Endodermal cell (in vitro differentiated cells): ENCODE measurements around the gene DNAH2. TPM values are rescaled to one million over a fixed set of nuclear protein-coding genes. Genes with fewer than 3 reads are reported as not detected.

ENCODE experiments used
- DNase-seq: peaks from one replicate; pipeline ENCODE4 v3.0.0-alpha.2; 2017
- H3K27ac ChIP-seq: 2 replicates; pipeline ENCODE4 v1.5.1; 2013; ENCODE audit warnings: mild to moderate bottlenecking, low read depth, low read length, moderate library complexity
- H3K27me3 ChIP-seq: 2 replicates; pipeline ENCODE4 v1.6.1; 2013; ENCODE audit warnings: mild to moderate bottlenecking, low read length, moderate library complexity; ENCODE audit not compliant: insufficient read depth, control insufficient read depth, poor library complexity, severe bottlenecking
- H3K36me3 ChIP-seq: 2 replicates; pipeline ENCODE4 v1.7.0; 2013; ENCODE audit warnings: mild to moderate bottlenecking, low read length, moderate library complexity; ENCODE audit not compliant: control insufficient read depth, insufficient read depth
- H3K4me1 ChIP-seq: one replicate; pipeline ENCODE4 v1.7.0; 2013; ENCODE audit warnings: low read length; ENCODE audit not compliant: control insufficient read depth, insufficient read depth
- H3K4me3 ChIP-seq: 2 replicates; pipeline ENCODE4 v1.5.1; 2013; ENCODE audit warnings: mild to moderate bottlenecking, low read length, moderate library complexity
- H3K9ac ChIP-seq: 2 replicates; pipeline ENCODE4 v1.6.1; 2013; ENCODE audit warnings: mild to moderate bottlenecking, low read length, moderate library complexity; ENCODE audit not compliant: poor library complexity, severe bottlenecking; ENCODE audit errors: extremely low read depth
- H3K9me3 ChIP-seq: 2 replicates; pipeline ENCODE4 v1.6.1; 2013; ENCODE audit warnings: mild to moderate bottlenecking, low read length, moderate library complexity; ENCODE audit not compliant: control insufficient read depth
- H3K27ac Mint-ChIP-seq: 2 replicates; pipeline ENCODE4 v1.8.0; 2020; ENCODE audit warnings: mixed read lengths
- H3K27me3 Mint-ChIP-seq: 2 replicates; pipeline ENCODE4 v1.8.0; 2021; ENCODE audit warnings: mild to moderate bottlenecking, mixed read lengths; ENCODE audit not compliant: insufficient read depth
- H3K36me3 Mint-ChIP-seq: 2 replicates; pipeline ENCODE4 v1.8.0; 2020; ENCODE audit warnings: low read depth, mixed read lengths
- H3K4me1 Mint-ChIP-seq: 2 replicates; pipeline ENCODE4 v1.8.0; 2020; ENCODE audit warnings: mixed read lengths
- H3K4me3 Mint-ChIP-seq: 2 replicates; pipeline ENCODE4 v1.8.0; 2020; ENCODE audit warnings: mild to moderate bottlenecking, moderate library complexity, mixed read lengths
- H3K9me3 Mint-ChIP-seq: 2 replicates; pipeline ENCODE4 v1.8.0; 2020; ENCODE audit warnings: mild to moderate bottlenecking, mixed read lengths
- WGBS, 2 experiments: methylation state at CpG; one replicate each; pipeline versions ENCODE4 v1.1.5 to v1.1.7; 2013; ENCODE audit warnings: missing lambda C conversion rate in 2 of 2, mixed read lengths in 1 of 2; ENCODE audit not compliant: insufficient coverage in 1 of 2, insufficient read length in 1 of 2; 5-methylcytosine and 5-hydroxymethylcytosine counted together
- total RNA-seq, 2 donors: library from RNA; stranded (reverse); fragmentation: NEBNext Ultra II Directional in 1 of 2; extraction: Animal tissue kit (Norgen Biotek cat#: 25700) in 1 of 2; gene quantifications; 2 replicates in 1 of 2; 3 replicates in 1 of 2; pipeline ENCODE4 v1.2.1, GENCODE V29; 2021
- TF ChIP-seq, protein P1 (sequence below): fragments of 200-600 bp; sonication (generic); conservative IDR thresholded peaks from 2 replicates; pipeline ENCODE4 v1.5.0; 2021; ENCODE audit warnings: antibody characterized with exemption, mild to moderate bottlenecking

DNAH2 gene
- total RNA-seq, 2 donors from 2014 or later, result 0.42 to 0.69 TPM

DNA sequence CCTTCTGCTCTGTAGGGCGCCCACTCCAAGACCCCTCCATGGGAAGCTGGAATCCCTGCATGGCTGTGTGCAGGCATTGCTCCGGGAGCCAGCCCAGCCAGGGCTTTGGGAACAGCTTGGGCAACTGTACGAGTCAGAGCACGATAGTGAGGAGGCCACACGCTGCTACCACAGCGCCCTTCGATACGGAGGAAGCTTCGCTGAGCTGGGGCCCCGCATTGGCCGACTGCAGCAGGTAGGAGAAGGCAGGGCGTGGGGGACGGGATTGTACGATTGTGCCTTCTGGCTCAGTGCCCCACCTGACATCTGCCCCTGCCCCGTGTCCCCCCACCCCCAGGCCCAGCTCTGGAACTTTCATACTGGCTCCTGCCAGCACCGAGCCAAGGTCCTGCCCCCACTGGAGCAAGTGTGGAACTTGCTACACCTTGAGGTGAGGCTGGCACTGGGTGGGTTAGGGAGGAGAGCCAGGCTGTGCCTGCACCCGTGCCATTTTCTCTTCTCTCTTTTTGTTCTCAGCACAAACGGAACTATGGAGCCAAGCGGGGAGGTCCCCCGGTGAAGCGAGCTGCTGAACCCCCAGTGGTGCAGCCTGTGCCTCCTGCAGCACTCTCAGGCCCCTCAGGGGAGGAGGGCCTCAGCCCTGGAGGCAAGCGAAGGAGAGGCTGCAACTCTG lies 128.7 kb downstream of the DNAH2 start:
- TF ChIP-seq, protein P1, sequence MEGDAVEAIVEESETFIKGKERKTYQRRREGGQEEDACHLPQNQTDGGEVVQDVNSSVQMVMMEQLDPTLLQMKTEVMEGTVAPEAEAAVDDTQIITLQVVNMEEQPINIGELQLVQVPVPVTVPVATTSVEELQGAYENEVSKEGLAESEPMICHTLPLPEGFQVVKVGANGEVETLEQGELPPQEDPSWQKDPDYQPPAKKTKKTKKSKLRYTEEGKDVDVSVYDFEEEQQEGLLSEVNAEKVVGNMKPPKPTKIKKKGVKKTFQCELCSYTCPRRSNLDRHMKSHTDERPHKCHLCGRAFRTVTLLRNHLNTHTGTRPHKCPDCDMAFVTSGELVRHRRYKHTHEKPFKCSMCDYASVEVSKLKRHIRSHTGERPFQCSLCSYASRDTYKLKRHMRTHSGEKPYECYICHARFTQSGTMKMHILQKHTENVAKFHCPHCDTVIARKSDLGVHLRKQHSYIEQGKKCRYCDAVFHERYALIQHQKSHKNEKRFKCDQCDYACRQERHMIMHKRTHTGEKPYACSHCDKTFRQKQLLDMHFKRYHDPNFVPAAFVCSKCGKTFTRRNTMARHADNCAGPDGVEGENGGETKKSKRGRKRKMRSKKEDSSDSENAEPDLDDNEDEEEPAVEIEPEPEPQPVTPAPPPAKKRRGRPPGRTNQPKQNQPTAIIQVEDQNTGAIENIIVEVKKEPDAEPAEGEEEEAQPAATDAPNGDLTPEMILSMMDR, result no peak
- Histone ChIP-seq H3K27ac (no peak overlapping the region), H3K9me3 (no peaks in the 10 kb centered on the region), H3K36me3 (peaks cover 38% of the 10 kb centered on the region), H3K4me3 (no peak overlapping the region), H3K9ac (no peak overlapping the region), H3K4me1 (no peaks in the 10 kb centered on the region), H3K27me3 (no peaks in the 10 kb centered on the region)
- H3K36me3 Mint-ChIP-seq, result peaks cover 34% of the 10 kb centered on the region
- H3K27ac Mint-ChIP-seq, result no peak overlapping the region
- WGBS, 2 experiments, result 87 to 95% methylated on average over 9 to 22 of the region's 22 CpGs
- H3K4me3 Mint-ChIP-seq, result no peak overlapping the region
- DNase-seq, result peak; percentile 40
- no peaks in the 10 kb centered on the region for H3K27me3 Mint-ChIP-seq
- no peaks in the 10 kb centered on the region for H3K9me3 Mint-ChIP-seq
- peaks cover 6% of the 10 kb centered on the region for H3K4me1 Mint-ChIP-seq

DNA sequence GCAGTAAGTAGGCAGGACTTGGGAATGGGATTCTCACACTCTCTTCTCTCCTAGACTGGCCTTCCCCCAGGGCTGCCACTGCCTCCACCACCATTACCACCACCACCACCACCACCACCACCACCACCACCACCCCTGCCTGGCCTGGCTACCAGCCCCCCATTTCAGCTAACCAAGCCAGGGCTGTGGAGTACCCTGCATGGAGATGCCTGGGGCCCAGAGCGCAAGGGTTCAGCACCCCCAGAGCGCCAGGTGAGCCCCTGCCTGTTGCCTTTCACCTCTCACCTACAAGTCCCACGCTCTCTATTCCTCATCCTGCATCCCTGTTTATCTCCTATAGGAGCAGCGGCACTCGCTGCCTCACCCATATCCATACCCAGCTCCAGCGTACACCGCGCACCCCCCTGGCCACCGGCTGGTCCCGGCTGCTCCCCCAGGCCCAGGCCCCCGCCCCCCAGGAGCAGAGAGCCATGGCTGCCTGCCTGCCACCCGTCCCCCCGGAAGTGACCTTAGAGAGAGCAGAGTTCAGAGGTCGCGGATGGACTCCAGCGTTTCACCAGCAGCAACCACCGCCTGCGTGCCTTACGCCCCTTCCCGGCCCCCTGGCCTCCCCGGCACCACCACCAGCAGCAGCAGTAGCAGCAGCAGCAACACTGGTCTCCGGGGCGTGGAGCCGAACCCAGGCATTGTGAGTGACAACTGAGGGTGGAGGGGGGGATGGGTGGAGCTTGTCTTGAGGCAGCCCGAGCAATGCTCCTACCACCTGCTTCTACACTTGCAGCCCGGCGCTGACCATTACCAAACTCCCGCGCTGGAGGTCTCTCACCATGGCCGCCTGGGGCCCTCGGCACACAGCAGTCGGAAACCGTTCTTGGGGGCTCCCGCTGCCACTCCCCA lies 129.5 kb downstream of the DNAH2 start:
- H3K4me3 ChIP-seq, result no peak overlapping the region
- Mint-ChIP-seq H3K27ac (no peak overlapping the region), H3K4me3 (no peak overlapping the region), H3K27me3 (peaks cover 3% of the 10 kb centered on the region), H3K36me3 (peaks cover 37% of the 10 kb centered on the region), H3K9me3 (no peaks in the 10 kb centered on the region), H3K4me1 (peaks cover 9% of the 10 kb centered on the region)
- peaks cover 44% of the 10 kb centered on the region for H3K36me3 ChIP-seq
- no peak overlapping the region for H3K9ac ChIP-seq
- no peaks in the 10 kb centered on the region for H3K4me1 ChIP-seq
- TF ChIP-seq, protein P1, result no peak
- no peaks in the 10 kb centered on the region for H3K9me3 ChIP-seq
- peak; percentile 38 for DNase-seq
- no peak overlapping the region for H3K27ac ChIP-seq
- H3K27me3 ChIP-seq, result no peaks in the 10 kb centered on the region
- 92 to 97% methylated on average over 13 to 34 of the region's 34 CpGs for WGBS, 2 experiments

DNA sequence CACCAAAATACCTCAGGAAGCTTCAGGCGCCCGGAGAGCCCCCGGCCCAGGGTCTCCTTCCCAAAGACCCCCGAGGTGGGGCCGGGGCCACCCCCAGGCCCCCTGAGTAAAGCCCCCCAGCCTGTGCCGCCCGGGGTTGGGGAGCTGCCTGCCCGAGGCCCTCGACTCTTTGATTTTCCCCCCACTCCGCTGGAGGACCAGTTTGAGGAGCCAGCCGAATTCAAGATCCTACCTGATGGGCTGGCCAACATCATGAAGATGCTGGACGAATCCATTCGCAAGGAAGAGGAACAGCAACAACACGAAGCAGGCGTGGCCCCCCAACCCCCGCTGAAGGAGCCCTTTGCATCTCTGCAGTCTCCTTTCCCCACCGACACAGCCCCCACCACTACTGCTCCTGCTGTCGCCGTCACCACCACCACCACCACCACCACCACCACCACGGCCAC lies 130.6 kb downstream of the DNAH2 start:
- H3K27ac ChIP-seq, result no peak overlapping the region
- TF ChIP-seq, protein P1, result no peak
- no peaks in the 10 kb centered on the region for H3K9me3 Mint-ChIP-seq
- peaks cover 47% of the 10 kb centered on the region for H3K36me3 Mint-ChIP-seq
- DNase-seq, result no peak
- peaks cover 6% of the 10 kb centered on the region for H3K4me1 Mint-ChIP-seq
- H3K4me3 Mint-ChIP-seq, result no peak overlapping the region
- H3K9me3 ChIP-seq, result no peaks in the 10 kb centered on the region
- H3K9ac ChIP-seq, result no peak overlapping the region
- H3K27me3 ChIP-seq, result no peaks in the 10 kb centered on the region
- no peak overlapping the region for H3K4me3 ChIP-seq
- no peaks in the 10 kb centered on the region for H3K4me1 ChIP-seq
- peaks cover 55% of the 10 kb centered on the region for H3K36me3 ChIP-seq
- no peak overlapping the region for H3K27ac Mint-ChIP-seq
- 91 to 100% methylated on average over 3 to 20 of the region's 20 CpGs for WGBS, 2 experiments
- H3K27me3 Mint-ChIP-seq, result peaks cover 13% of the 10 kb centered on the region
